HG02642 (cell line): ENCODE results near the gene TPGS1.
A peak's percentile ranks its signal among the peaks of the same experiment; 100 is the strongest.

Experiments used
- ATAC-seq: cut with Tn5 transposase; IDR thresholded peaks from one replicate; pipeline ENCODE4 v1.9.1; 2021; ENCODE audit warnings: mild to moderate bottlenecking; ENCODE audit not compliant: unreplicated experiment, poor library complexity

Gene TPGS1

GRCh38 chr19:495081-495401 is 12.3 kb upstream of the TPGS1 start:
- ATAC-seq: no peak

GRCh38 chr19:495402-496111 is 11.7 kb upstream of the TPGS1 start:
- ATAC-seq: no peak

- ATAC-seq: no peak
These were observed 11.1 kb upstream of the TPGS1 start, which contains the start of gene MADCAM1 for GRCh38 chr19:496112-496665. Gene MADCAM1 (plus strand): TSS chr19:496486. CDS start chr19:496500, 14 bp downstream.

- no peak for ATAC-seq
These were observed 10.3 kb upstream of the TPGS1 start for GRCh38 chr19:496986-497385.

GRCh38 chr19:497491-497868 is 9.8 kb upstream of the TPGS1 start:
- ATAC-seq: no peak

GRCh38 chr19:497869-498510 is 9.3 kb upstream of the TPGS1 start:
- ATAC-seq: no peak

GRCh38 chr19:498511-498891 is 8.8 kb upstream of the TPGS1 start:
- no peak for ATAC-seq

- ATAC-seq: no peak
These were observed 8.2 kb upstream of the TPGS1 start for GRCh38 chr19:498977-499623.

- ATAC-seq: no peak
These were observed 5.7 kb upstream of the TPGS1 start for GRCh38 chr19:501646-502045.

- ATAC-seq: no peak
These were observed 2.7 kb upstream of the TPGS1 start for GRCh38 chr19:504616-505015.

- ATAC-seq: peak; percentile 70
These were observed 652 bp upstream of the TPGS1 start for GRCh38 chr19:506404-507285.

- ATAC-seq: no peak
These were observed 1.2 kb downstream of the TPGS1 start for GRCh38 chr19:508204-509150.

GRCh38 chr19:510606-511100 is 3.4 kb downstream of the TPGS1 start:
- peak; percentile 23 for ATAC-seq

GRCh38 chr19:511101-511851 is 4.0 kb downstream of the TPGS1 start:
- no peak for ATAC-seq

- ATAC-seq: no peak
These were observed 5.5 kb downstream of the TPGS1 start for GRCh38 chr19:512547-513365.

GRCh38 chr19:513368-514165 is 6.3 kb downstream of the TPGS1 start:
- ATAC-seq: no peak

GRCh38 chr19:514166-514663 is 6.9 kb downstream of the TPGS1 start:
- ATAC-seq: no peak
